HT-29 (cell line): Measurements from ENCODE around the gene S1PR3. TPM values are rescaled to one million over a fixed set of nuclear protein-coding genes. Genes with fewer than 3 reads are reported as not detected.

Experiments
- DNase-seq: peaks from one replicate; pipeline ENCODE4 v3.0.0-alpha.2; 2015; ENCODE audit warnings: low spot score
- total RNA-seq: library from RNA; depleted of rRNA; stranded (reverse); fragments of >200 nt; shearing (Covaris generic); gene quantifications from 2 replicates; pipeline ENCODE4 v1.2.3, GENCODE V29; 2014

S1PR3 gene
- total RNA-seq, 1 experiment from 2014 or later: not detected

- DNase-seq: no peak
Observed at GRCh38 chr9:88968799-88969198, 22.5 kb upstream of the S1PR3 start.

GRCh38 chr9:88969646-88970373, 21.5 kb upstream of the S1PR3 start:
- DNase-seq: no peak

GRCh38 chr9:88971131-88971960, 19.9 kb upstream of the S1PR3 start:
- DNase-seq: no peak

GRCh38 chr9:88972401-88972800, 18.9 kb upstream of the S1PR3 start:
- no peak for DNase-seq

GRCh38 chr9:88973281-88974045, 17.8 kb upstream of the S1PR3 start:
- no peak for DNase-seq

GRCh38 chr9:88974641-88975040, 16.6 kb upstream of the S1PR3 start:
- DNase-seq: no peak

GRCh38 chr9:88975966-88976889, 15.0 kb upstream of the S1PR3 start:
- DNase-seq: no peak

GRCh38 chr9:88976890-88977257, 14.4 kb upstream of the S1PR3 start:
- DNase-seq: no peak

- no peak for DNase-seq
Observed at GRCh38 chr9:88978034-88978433, 13.2 kb upstream of the S1PR3 start.

- DNase-seq: no peak
Observed at GRCh38 chr9:88979021-88979420, 12.2 kb upstream of the S1PR3 start.

GRCh38 chr9:88979791-88980190, 11.5 kb upstream of the S1PR3 start:
- no peak for DNase-seq

GRCh38 chr9:88980740-88981203, 10.5 kb upstream of the S1PR3 start:
- no peak for DNase-seq

GRCh38 chr9:88983865-88984542, 7.3 kb upstream of the S1PR3 start:
- DNase-seq: no peak

GRCh38 chr9:88984543-88984883, 6.8 kb upstream of the S1PR3 start:
- DNase-seq: no peak

- no peak for DNase-seq
Observed at GRCh38 chr9:88985616-88986015, 5.7 kb upstream of the S1PR3 start.

- DNase-seq: no peak
Observed at GRCh38 chr9:88986776-88987175, 4.5 kb upstream of the S1PR3 start.

GRCh38 chr9:88987661-88988060, 3.6 kb upstream of the S1PR3 start:
- no peak for DNase-seq

GRCh38 chr9:88988796-88989641, 2.2 kb upstream of the S1PR3 start:
- no peak for DNase-seq

- no peak for DNase-seq
Observed at GRCh38 chr9:88990041-88990728, 1.1 kb upstream of the S1PR3 start.
